BJ (cell line): ENCODE results near the gene RHBDF1. TPM values are rescaled to one million over a fixed set of nuclear protein-coding genes. Genes with fewer than 3 reads are reported as not detected.
"Not testable (repeated sequence)": the region's sequence is repeated elsewhere in the genome, so short reads cannot be mapped to it uniquely, and the experiment has no call there.

Experiments used
- CTCF ChIA-PET: fragments of 350-600 bp; formaldehyde crosslinking; extraction: SDS; loops from one replicate; lab custom pipeline; 2021; ENCODE audit warnings: antibody characterized with exemption, inconsistent platforms; lab: Yijun Ruan, JAX
- POLR2A ChIA-PET: fragments of 300-600 bp; sonication (Branson Sonifier 250); formaldehyde crosslinking; extraction: SDS; loops from one replicate; lab custom pipeline; 2021; ENCODE audit warnings: antibody characterized with exemption; lab: Charles Lee
- DNase-seq: peaks from one replicate; pipeline ENCODE4 v3.0.0-alpha.2; 2011; ENCODE audit warnings: low read depth
- H3K27me3 ChIP-seq: 2 replicates; pipeline ENCODE4 v1.6.0; 2011; ENCODE audit warnings: low read length; ENCODE audit not compliant: control insufficient read depth, insufficient read depth
- H3K36me3 ChIP-seq: 2 replicates; pipeline ENCODE4 v1.5.1; 2011; ENCODE audit warnings: low read length; ENCODE audit not compliant: control insufficient read depth, insufficient read depth
- H3K4me3 ChIP-seq: 2 replicates; pipeline ENCODE4 v1.5.1; 2011; ENCODE audit warnings: low read depth, mild to moderate bottlenecking, control low read depth, low read length
- CTCF ChIP-seq: IDR thresholded peaks from 2 replicates; pipeline ENCODE4 v1.5.1; 2011; ENCODE audit warnings: low read depth, mild to moderate bottlenecking, control low read depth, inconsistent platforms, low read length, moderate library complexity; ENCODE audit not compliant: insufficient read depth
- polyA plus RNA-seq: library from polyadenylated mRNA; depleted of rRNA; stranded (reverse); fragments of >200 nt; gene quantifications from 2 replicates; pipeline ENCODE4 v1.2.3, GENCODE V29; 2011; rRNA removed
- small RNA-seq: library from RNA; depleted of rRNA; stranded (forward); fragments of <200 nt; gene quantifications from one replicate; pipeline ENCODE3, GENCODE V24; 2012; ENCODE audit warnings: low replicate concordance, low read depth; ENCODE audit not compliant: insufficient read length

The RHBDF1 gene
- polyA plus RNA-seq, 1 experiment, result 94.2 TPM

- H3K36me3 ChIP-seq, CTCF ChIA-PET, H3K27me3 ChIP-seq, DNase-seq, POLR2A ChIA-PET, H3K4me3 ChIP-seq: not testable (repeated sequence)
Observed at GRCh38 chr16:25926-26348, 46.5 kb downstream of the RHBDF1 start.

GRCh38 chr16:24151-24550 lies 48.3 kb downstream of the RHBDF1 start:
- CTCF ChIA-PET, H3K36me3 ChIP-seq, DNase-seq, H3K27me3 ChIP-seq, POLR2A ChIA-PET, H3K4me3 ChIP-seq: not testable (repeated sequence)

GRCh38 chr16:20886-21285 lies 51.5 kb downstream of the RHBDF1 start:
- H3K36me3 ChIP-seq, CTCF ChIA-PET, H3K4me3 ChIP-seq, POLR2A ChIA-PET, H3K27me3 ChIP-seq, DNase-seq: not testable (repeated sequence)

- CTCF ChIA-PET, H3K27me3 ChIP-seq, H3K36me3 ChIP-seq, POLR2A ChIA-PET, DNase-seq, H3K4me3 ChIP-seq: not testable (repeated sequence)
Observed at GRCh38 chr16:17062-17765, 55.2 kb downstream of the RHBDF1 start.

- POLR2A ChIA-PET, H3K36me3 ChIP-seq, H3K27me3 ChIP-seq, DNase-seq, H3K4me3 ChIP-seq, CTCF ChIA-PET: not testable (repeated sequence)
- peak; percentile 45 for TF ChIP-seq CTCF
Observed at GRCh38 chr16:10772-11171, 61.7 kb downstream of the RHBDF1 start.

GRCh38 chr16:9903-10665 lies 62.3 kb downstream of the RHBDF1 start:
- no peak for TF ChIP-seq CTCF
- no peaks in the 10 kb centered on the region for H3K36me3 ChIP-seq
- POLR2A ChIA-PET, result no interaction called here
- DNase-seq, result no peak
- no peaks in the 10 kb centered on the region for H3K27me3 ChIP-seq
- peak overlapping the region; percentile 21 for H3K4me3 ChIP-seq
- CTCF ChIA-PET, result no interaction called here

Small RNA genes lying within 50 kb of the gene (small RNA-seq; reads per million reads assigned to genes)
- not detected for gene MIR6859-4
- gene Z69720.2, result not detected

Other genes with a start within 250 kb of the RHBDF1 start
- gene POLR3K, start 19.0 kb downstream of the RHBDF1 start, polyA plus RNA-seq, result 14.3 and 14.6 TPM in 2 replicates
- gene SNRNP25, start 18.8 kb downstream of the RHBDF1 start, polyA plus RNA-seq, result 23.6 and 34.6 TPM in 2 replicates
- gene MPG, start 5.6 kb upstream of the RHBDF1 start, polyA plus RNA-seq, result 73.3 and 117 TPM in 2 replicates
- 7.7 and 17.9 TPM in 2 replicates for gene NPRL3, start 66.0 kb upstream of the RHBDF1 start, polyA plus RNA-seq
- gene HBZ, start 80.0 kb upstream of the RHBDF1 start, polyA plus RNA-seq, result not detected in 2 replicates
- not detected in 2 replicates for gene HBM, start 93.3 kb upstream of the RHBDF1 start, polyA plus RNA-seq
- gene HBA2, start 100.2 kb upstream of the RHBDF1 start, polyA plus RNA-seq, result 0.17 TPM in 1 of 2 replicates, not detected in the other
- 0.20 TPM in 1 of 2 replicates, not detected in the other for gene HBA1, start 104.0 kb upstream of the RHBDF1 start, polyA plus RNA-seq
- gene HBQ1, start 107.8 kb upstream of the RHBDF1 start, polyA plus RNA-seq, result 0.18 TPM in 1 of 2 replicates, not detected in the other
- 23.3 and 29.1 TPM in 2 replicates for gene LUC7L, start 156.8 kb upstream of the RHBDF1 start, polyA plus RNA-seq
- 39.4 and 75.5 TPM in 2 replicates for gene FAM234A, start 162.2 kb upstream of the RHBDF1 start, polyA plus RNA-seq
- gene RGS11, start 203.3 kb upstream of the RHBDF1 start, polyA plus RNA-seq, result 1.1 and 2.2 TPM in 2 replicates
- gene ARHGDIG, start 208.0 kb upstream of the RHBDF1 start, polyA plus RNA-seq, result 0.22 and 0.51 TPM in 2 replicates
- gene PDIA2, start 210.5 kb upstream of the RHBDF1 start, polyA plus RNA-seq, result 0.13 TPM in 1 of 2 replicates, not detected in the other